Skeletal muscle satellite cell (primary cell): ENCODE measurements around the gene RTN4R.

Source experiments
- H3K27me3 ChIP-seq: 2 replicates; pipeline ENCODE4 v1.7.0; 2013; ENCODE audit warnings: low read length; ENCODE audit not compliant: control insufficient read depth, insufficient read depth
- H3K36me3 ChIP-seq: 2 replicates; pipeline ENCODE4 v1.7.0; 2013; ENCODE audit warnings: mild to moderate bottlenecking, control low read depth, low read length; ENCODE audit not compliant: insufficient read depth
- H3K4me1 ChIP-seq: 2 replicates; pipeline ENCODE4 v1.7.0; 2013; ENCODE audit warnings: low read length; ENCODE audit not compliant: control insufficient read depth, insufficient read depth
- H3K4me2 ChIP-seq: 2 replicates; pipeline ENCODE4 v1.7.0; 2013; ENCODE audit warnings: mild to moderate bottlenecking, low read length
- H3K4me3 ChIP-seq: 2 replicates; pipeline ENCODE4 v1.7.0; 2013; ENCODE audit warnings: low read length
- H3K9ac ChIP-seq: 2 replicates; pipeline ENCODE4 v1.7.0; 2013; ENCODE audit warnings: mild to moderate bottlenecking, low read depth, low read length, moderate library complexity
- H3K9me3 ChIP-seq: replicated peaks from 2 replicates; pipeline ENCODE4 v1.7.0; 2013; ENCODE audit warnings: mild to moderate bottlenecking, control low read depth, low read length

RTN4R gene

DNA sequence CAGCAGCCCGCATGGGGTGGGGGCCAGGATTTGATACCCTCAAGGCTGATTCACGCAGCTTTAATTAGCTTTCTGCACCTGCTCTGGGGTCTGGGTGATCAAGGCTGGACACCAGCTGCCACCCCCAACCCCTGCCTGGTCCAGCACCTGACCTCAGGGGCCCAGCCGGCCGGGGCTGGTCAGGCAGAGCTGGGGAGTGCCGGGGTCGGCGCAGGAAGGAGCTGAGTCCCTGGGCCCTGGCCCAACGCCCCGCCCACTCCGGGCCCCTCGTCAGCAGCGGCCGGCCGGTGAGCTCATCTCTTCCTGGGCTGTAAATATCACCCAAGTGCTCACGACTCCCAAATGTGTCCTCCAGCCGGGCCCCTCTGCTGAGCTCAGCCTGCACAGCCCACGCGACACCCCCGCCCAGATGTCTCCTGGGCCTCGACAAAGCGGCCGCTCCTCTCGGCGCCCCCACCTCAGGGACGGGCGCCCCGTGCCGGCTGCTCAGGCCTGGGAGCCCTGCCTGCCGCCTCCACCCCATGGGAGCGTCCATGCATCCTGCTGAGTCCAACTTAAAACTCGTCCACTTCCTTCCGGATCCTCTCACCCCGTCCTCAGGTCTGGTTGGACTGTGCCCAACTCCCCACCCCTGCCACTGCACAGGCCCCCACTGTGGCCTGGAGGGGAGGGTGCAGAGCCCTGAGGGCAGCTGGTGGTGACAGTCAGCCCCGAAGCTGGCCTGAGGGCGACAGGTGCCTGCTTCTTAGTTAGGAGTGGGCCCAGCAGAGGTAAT, 29.0 kb downstream of the RTN4R start:
- H3K4me1 ChIP-seq = peaks cover 17% of the 10 kb centered on the region

DNA sequence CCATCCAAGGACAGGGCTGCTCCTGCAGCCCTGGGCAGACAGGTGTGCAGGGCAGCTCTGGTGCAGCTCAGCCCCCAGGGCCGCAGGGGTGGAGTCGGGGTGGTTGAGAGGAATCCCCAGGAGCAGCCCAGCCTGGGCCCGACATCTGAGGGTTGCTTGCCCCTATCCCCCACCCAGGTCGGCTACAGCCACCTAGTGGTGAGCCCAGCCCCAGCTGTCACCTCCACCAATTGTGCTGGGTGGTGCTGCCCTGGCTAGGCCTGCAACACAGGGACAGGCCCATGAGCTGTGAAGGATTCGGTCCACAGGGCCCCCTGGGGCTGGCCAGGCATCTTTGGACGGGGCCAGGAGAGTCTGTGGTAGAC, 29.6 kb downstream of the RTN4R start:
- H3K27me3 ChIP-seq = peaks cover 18% of the 10 kb centered on the region
- no peak overlapping the region for H3K4me2 ChIP-seq
- no peaks in the 10 kb centered on the region for H3K9me3 ChIP-seq
- H3K9ac ChIP-seq = no peak overlapping the region
- H3K4me3 ChIP-seq = no peak overlapping the region
- no peaks in the 10 kb centered on the region for H3K36me3 ChIP-seq
- peaks cover 12% of the 10 kb centered on the region for H3K4me1 ChIP-seq

More for the DNA sequence above, 29.0 kb downstream of the RTN4R start:
- Histone ChIP-seq H3K9ac (no peak overlapping the region), H3K36me3 (no peaks in the 10 kb centered on the region), H3K4me2 (peak overlapping the region; percentile 48), H3K4me3 (no peak overlapping the region), H3K9me3 (no peaks in the 10 kb centered on the region), H3K27me3 (peaks cover 14% of the 10 kb centered on the region)

DNA sequence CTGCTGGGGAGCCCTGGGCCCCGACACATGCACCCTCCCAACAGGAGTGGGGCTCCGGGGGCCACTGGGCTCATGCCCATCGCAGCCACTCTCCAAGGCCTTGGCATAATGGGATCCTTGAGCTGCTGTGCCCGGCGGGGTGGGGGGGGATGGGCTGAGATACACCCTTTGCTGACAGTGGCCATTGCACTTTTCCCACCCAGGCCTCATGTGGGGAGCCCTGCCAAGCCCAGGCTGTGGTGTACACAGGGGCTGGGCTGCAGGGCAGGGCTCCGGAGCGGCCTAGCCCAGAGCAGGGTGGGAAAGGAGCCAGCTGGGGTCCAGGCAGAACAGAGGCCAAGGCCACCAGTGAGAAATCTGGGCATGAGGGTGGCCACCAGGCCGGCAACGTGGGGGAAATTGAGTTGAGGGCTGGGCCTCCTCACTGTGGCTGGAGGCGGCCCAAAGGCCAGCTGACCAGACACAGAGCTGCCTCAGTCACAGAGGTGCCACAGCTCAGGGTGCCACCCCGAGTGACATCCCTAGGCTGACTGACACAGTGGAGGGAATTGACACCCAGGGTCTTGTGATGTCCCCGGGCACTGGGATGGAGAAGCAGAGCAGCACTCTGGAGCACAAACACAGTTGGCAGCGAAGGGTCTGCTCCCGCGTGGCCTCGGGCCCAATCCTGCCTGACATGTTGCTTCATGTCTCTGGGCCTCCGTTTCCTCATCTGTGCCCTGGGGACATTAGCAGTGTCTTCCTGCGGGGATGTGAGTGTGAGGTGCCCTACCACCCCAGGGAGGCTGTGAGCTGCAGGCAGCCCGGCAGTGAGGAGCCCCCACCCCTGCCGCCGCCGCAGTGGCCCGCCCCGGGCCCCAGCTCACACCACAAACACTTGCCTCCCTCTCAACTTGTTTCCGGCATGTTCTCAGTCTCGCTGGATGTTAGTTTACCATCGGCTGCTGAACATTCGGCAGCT, 30.4 kb downstream of the RTN4R start:
- H3K4me3 ChIP-seq = no peak overlapping the region
- H3K4me2 ChIP-seq = no peak overlapping the region
- H3K9me3 ChIP-seq = no peaks in the 10 kb centered on the region
- H3K9ac ChIP-seq = no peak overlapping the region
- peaks cover 18% of the 10 kb centered on the region for H3K27me3 ChIP-seq
- no peaks in the 10 kb centered on the region for H3K36me3 ChIP-seq
- peaks cover 6% of the 10 kb centered on the region for H3K4me1 ChIP-seq

DNA sequence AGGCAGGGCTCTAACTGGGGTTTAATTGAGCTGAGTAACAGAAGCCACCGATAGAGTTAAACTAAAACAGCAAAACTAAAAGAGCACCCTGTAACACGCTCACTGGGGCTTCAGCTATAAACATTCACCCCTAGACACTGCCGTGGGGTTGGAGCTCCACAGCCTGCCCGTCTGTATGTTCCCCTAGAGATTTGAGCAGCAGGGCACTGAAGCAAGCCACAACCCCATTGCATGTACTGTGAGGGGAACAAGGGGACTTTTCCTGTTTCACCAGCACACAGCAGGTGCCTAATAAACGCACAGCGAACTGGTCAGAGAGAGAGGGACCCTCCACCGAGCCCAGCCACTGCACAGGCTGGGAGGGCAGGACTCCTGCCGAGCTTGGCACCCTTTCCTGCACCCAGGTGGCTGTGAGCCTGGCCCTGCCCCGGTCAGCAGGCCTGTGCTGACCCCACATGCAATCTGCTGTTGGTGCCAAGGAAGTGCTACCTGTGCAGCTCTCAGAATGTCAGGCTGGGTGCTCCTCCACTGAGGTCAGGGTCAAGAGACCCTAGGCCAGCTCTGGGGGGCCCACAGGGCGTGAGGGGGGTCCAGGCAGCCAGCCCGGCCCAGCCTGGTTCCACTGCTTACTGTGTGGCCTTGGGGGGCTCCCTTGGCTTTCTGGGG, 31.9 kb downstream of the RTN4R start:
- Histone ChIP-seq H3K9me3 (no peaks in the 10 kb centered on the region), H3K36me3 (no peaks in the 10 kb centered on the region), H3K4me2 (no peak overlapping the region), H3K27me3 (peaks cover 26% of the 10 kb centered on the region), H3K4me3 (no peak overlapping the region), H3K4me1 (no peaks in the 10 kb centered on the region), H3K9ac (no peak overlapping the region)

DNA sequence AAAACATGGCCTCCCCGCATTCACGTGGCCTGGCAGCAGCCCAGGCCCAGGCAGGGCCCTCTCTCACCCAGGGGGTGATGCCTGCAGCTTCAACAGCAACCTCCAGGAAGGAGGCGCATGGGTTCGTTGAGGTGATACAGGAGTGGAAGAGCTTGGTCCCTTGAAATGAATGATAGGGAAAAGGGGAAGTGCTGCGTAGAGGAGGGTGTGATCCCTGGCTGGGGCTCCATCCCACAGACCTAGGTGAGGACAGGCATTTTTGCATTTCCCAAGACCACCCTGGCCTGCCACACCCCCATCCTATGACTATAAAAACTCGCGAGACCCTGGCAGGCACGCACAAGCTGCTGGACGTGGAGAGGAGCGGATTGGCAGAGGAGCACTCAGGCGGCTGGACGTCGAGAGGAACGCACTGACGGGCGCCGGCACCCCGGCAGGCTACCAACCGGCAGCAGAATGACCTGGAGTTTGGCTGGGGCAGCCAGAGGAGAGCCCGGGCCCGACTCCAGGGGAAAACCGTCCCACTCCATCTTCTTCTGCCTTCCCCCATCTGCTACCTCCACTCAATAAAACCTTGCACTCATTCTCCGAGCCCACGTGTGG, 32.6 kb downstream of the RTN4R start:
- H3K4me2 ChIP-seq = no peak overlapping the region
- H3K4me3 ChIP-seq = no peak overlapping the region
- H3K9me3 ChIP-seq = no peaks in the 10 kb centered on the region
- H3K4me1 ChIP-seq = no peaks in the 10 kb centered on the region
- no peaks in the 10 kb centered on the region for H3K36me3 ChIP-seq
- no peak overlapping the region for H3K9ac ChIP-seq
- H3K27me3 ChIP-seq = peaks cover 33% of the 10 kb centered on the region

DNA sequence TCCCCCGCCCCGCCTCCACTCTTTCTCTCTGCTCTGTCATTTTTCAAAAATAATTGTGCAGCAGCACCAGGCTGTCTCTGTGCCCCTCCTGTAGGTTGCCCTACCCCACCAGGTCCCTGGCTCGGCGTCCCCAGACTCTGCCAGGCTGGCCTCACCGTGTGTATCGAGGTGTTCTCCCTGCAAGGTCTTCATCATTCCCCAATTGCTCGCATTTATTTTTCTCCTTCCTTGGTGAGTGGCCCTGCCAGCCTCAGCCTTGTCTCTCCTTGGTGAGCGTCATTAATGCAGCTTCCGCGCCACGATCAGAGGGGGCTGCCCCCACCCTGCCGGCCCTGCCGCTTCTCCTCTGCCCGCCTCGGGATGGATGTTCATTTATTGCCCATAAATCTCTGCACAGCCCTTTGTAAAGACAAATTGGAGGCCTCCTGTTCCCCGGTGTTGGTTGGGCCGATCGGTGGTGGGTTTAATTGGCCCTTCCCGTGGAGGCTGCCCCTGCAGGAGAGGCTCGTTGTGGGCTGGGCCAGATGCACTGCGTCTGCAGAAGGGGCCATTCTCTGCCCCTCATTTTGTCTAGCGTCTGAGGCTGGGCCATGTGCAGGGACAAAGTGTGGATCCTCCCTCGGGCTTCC, 33.2 kb downstream of the RTN4R start:
- H3K27me3 ChIP-seq = peaks cover 39% of the 10 kb centered on the region
- no peaks in the 10 kb centered on the region for H3K9me3 ChIP-seq
- no peaks in the 10 kb centered on the region for H3K4me1 ChIP-seq
- H3K36me3 ChIP-seq = no peaks in the 10 kb centered on the region
- H3K4me2 ChIP-seq = no peak overlapping the region
- no peak overlapping the region for H3K4me3 ChIP-seq
- H3K9ac ChIP-seq = no peak overlapping the region

DNA sequence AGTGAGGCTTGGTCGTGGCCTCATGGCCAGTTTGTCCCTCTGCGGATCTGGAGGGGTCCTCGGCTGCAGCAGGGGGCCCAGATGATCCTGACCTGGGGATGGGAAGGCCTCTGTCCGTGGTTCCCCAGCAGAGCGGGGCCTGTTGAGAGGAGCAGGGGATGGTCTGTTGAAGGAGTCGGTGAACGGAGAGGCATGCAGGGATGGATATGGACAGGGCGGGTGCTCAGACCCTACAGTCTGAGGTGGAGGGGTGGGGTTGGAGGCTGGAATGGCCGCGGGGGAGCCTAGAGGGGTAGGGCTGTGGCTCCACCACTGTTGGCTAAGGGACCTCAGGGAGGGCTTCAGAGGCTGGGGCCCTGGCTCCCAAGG, 33.8 kb downstream of the RTN4R start:
- Histone ChIP-seq H3K9me3 (no peaks in the 10 kb centered on the region), H3K4me3 (no peak overlapping the region), H3K27me3 (peaks cover 45% of the 10 kb centered on the region), H3K4me1 (no peaks in the 10 kb centered on the region), H3K36me3 (no peaks in the 10 kb centered on the region), H3K9ac (no peak overlapping the region), H3K4me2 (no peak overlapping the region)

DNA sequence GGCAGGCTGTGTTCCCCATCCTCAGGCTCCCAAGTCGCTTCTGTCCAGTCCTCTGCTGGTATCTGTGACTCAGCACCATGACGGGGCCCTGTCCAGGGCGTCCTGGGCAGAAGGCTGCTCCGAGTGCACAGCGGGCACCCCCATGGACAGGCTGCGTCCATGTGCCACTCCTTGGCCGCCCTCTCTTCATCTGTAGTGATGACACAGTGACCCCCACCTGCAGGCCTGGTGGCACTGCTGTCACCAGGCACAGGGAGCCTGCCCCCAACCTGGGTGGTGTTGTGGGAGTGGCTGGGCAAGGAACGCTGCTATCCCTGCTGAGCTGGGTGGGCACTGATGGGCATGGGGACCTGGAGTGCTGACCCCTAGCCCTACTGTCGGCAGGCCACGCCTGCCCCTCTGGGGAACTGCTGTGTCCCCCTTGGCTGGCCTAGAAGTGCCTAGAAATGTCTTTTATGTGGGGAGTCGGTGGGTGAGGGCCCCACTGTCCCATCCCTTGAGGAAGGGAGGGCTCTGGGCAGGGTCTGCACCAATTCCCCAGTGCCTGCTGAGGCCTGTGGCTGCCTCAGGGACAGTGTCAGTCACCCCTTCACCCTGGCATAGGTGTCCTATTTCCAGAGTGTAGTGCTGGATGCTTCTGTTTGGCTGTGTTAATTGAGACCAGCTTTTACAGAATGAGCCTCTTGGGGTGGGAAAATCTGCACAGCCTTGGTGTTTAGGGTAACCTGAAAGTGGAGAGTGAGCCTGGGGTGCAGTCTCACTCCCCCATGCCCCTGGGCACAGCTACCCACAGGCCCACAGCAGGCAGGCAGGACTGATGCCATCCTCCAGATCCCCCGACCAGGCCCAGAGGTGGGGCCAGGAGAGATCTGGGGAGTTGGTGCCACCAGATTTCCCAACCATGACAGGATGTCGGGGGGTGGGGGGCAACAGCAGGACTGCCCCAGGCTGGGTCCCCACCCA, 34.5 kb downstream of the RTN4R start:
- no peaks in the 10 kb centered on the region for H3K36me3 ChIP-seq

DNA sequence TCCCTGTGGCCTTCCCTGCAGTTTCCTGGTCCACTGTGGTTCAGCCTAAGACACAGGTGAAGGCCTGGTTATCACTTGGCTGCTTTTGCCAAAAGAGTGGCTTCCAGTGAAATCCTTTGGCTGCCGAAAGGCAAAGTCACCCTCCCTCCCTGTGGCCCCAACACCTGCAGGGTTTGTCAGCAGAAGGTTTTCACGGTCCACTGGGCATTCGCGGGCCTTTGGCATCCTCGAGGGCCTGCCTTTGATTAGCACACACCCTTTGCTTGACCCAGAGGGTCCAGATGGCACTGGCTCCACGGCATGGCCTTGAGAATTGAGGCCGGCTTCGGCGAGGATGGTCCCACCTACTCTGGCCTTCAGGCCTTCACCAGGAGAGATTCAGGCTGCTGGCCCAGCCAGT, 35.3 kb downstream of the RTN4R start:
- Histone ChIP-seq H3K9me3 (no peaks in the 10 kb centered on the region), H3K4me1 (no peaks in the 10 kb centered on the region), H3K4me3 (no peak overlapping the region), H3K4me2 (no peak overlapping the region), H3K36me3 (no peaks in the 10 kb centered on the region), H3K9ac (no peak overlapping the region), H3K27me3 (peaks cover 60% of the 10 kb centered on the region)

More for the DNA sequence above, 34.5 kb downstream of the RTN4R start:
- Histone ChIP-seq H3K9me3 (no peaks in the 10 kb centered on the region), H3K27me3 (peaks cover 52% of the 10 kb centered on the region), H3K4me3 (no peak overlapping the region), H3K4me2 (no peak overlapping the region), H3K9ac (no peak overlapping the region), H3K4me1 (no peaks in the 10 kb centered on the region)

DNA sequence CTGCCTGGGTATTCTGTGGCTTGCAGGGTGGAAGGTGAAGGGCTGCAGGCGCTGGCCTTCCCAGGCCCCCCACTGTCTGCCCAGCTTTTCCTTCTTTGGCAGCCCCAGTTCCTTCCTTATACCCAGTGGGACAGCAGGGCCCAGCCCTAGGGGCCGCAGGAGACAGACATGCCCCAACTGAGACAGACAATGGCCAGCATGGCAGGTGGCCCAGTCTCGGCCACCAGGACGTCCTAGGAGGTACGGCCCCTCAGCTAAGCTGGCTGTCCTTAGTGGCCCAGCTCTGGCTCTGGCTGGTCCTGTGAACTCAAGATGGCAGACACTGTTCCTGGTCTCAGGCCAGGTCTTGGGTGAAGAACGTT, 35.9 kb downstream of the RTN4R start:
- no peak overlapping the region for H3K4me3 ChIP-seq
- H3K4me1 ChIP-seq = no peaks in the 10 kb centered on the region
- no peak overlapping the region for H3K4me2 ChIP-seq
- no peaks in the 10 kb centered on the region for H3K9me3 ChIP-seq
- no peak overlapping the region for H3K9ac ChIP-seq
- peaks cover 66% of the 10 kb centered on the region for H3K27me3 ChIP-seq
- H3K36me3 ChIP-seq = no peaks in the 10 kb centered on the region
